Osteoblast (primary cell): ENCODE results near the gene PKP3. TPM values are rescaled to one million over a fixed set of nuclear protein-coding genes. Genes with fewer than 3 reads are reported as not detected.
"Not testable (repeated sequence)": the region's sequence is repeated elsewhere in the genome, so short reads cannot be mapped to it uniquely, and the experiment has no call there.

Source experiments
- DNase-seq: peaks from one replicate; pipeline ENCODE4 v3.0.0; 2011; ENCODE audit warnings: low spot score, mixed read lengths; ENCODE audit not compliant: insufficient read length; ENCODE audit errors: missing footprints
- H2AFZ ChIP-seq: 2 replicates; pipeline ENCODE4 v1.6.0; 2011; ENCODE audit warnings: mild to moderate bottlenecking, low read length
- H3K27ac ChIP-seq: 2 replicates; pipeline ENCODE4 v1.5.1; 2011; ENCODE audit warnings: mild to moderate bottlenecking, low read depth, low read length, moderate library complexity
- H3K27me3 ChIP-seq: 2 replicates; pipeline ENCODE4 v1.6.0; 2012; ENCODE audit warnings: mild to moderate bottlenecking, control low read depth, inconsistent platforms, low read length, moderate library complexity; ENCODE audit not compliant: insufficient read depth
- H3K36me3 ChIP-seq: 2 replicates; pipeline ENCODE4 v1.5.1; 2011; ENCODE audit warnings: mild to moderate bottlenecking, low read length, control low read depth, moderate library complexity; ENCODE audit not compliant: insufficient read depth
- H3K4me1 ChIP-seq: 2 replicates; pipeline ENCODE4 v1.5.1; 2011; ENCODE audit warnings: mild to moderate bottlenecking, low read length, control low read depth, moderate library complexity; ENCODE audit not compliant: insufficient read depth
- H3K4me2 ChIP-seq: 2 replicates; pipeline ENCODE4 v1.6.0; 2011; ENCODE audit warnings: mild to moderate bottlenecking, low read length; ENCODE audit not compliant: insufficient read depth
- H3K4me3 ChIP-seq: fragments of 200-600 bp; sonication (generic); 3 replicates; pipeline ENCODE4 v1.5.1; 2012; ENCODE audit warnings: mild to moderate bottlenecking, low read length, inconsistent platforms; ENCODE audit not compliant: insufficient read depth
- H3K79me2 ChIP-seq: 2 replicates; pipeline ENCODE4 v1.6.0; 2012; ENCODE audit warnings: mild to moderate bottlenecking, low read length, control low read depth, inconsistent platforms; ENCODE audit not compliant: insufficient read depth
- H3K9me3 ChIP-seq: 2 replicates; pipeline ENCODE4 v1.5.1; 2011; ENCODE audit warnings: low read depth, low read length, control low read depth
- H4K20me1 ChIP-seq: 2 replicates; pipeline ENCODE4 v1.6.0; 2012; ENCODE audit warnings: mild to moderate bottlenecking, low read length, control low read depth; ENCODE audit not compliant: insufficient read depth
- CTCF ChIP-seq: IDR thresholded peaks from 2 replicates; pipeline ENCODE4 v1.5.1; 2011; ENCODE audit warnings: mild to moderate bottlenecking, low read depth, low read length, moderate library complexity; ENCODE audit errors: extremely low read depth
- total RNA-seq: library from RNA; depleted of rRNA; stranded (reverse); fragments of >200 nt; gene quantifications from 2 replicates; pipeline ENCODE4 v1.2.3, GENCODE V29; 2012

PKP3 gene
- total RNA-seq, 1 donor, result 2.5 TPM

GRCh38 chr11:433641-434040 is 39.6 kb downstream of the PKP3 start:
- H3K79me2 ChIP-seq, result no peaks in the 10 kb centered on the region
- TF ChIP-seq CTCF, result no peak
- H3K4me1 ChIP-seq, result no peaks in the 10 kb centered on the region
- no peaks in the 10 kb centered on the region for H3K36me3 ChIP-seq
- H3K27ac ChIP-seq, result no peak overlapping the region
- H3K4me3 ChIP-seq, result no peak overlapping the region
- H4K20me1 ChIP-seq, result no peaks in the 10 kb centered on the region
- no peak for DNase-seq
- H2AFZ ChIP-seq, result no peak overlapping the region
- H3K9me3 ChIP-seq, result no peaks in the 10 kb centered on the region
- H3K27me3 ChIP-seq, result no peaks in the 10 kb centered on the region
- no peak overlapping the region for H3K4me2 ChIP-seq

- H3K27ac ChIP-seq, result no peak overlapping the region
Measured at GRCh38 chr11:434496-434895, 40.5 kb downstream of the PKP3 start.

DNA sequence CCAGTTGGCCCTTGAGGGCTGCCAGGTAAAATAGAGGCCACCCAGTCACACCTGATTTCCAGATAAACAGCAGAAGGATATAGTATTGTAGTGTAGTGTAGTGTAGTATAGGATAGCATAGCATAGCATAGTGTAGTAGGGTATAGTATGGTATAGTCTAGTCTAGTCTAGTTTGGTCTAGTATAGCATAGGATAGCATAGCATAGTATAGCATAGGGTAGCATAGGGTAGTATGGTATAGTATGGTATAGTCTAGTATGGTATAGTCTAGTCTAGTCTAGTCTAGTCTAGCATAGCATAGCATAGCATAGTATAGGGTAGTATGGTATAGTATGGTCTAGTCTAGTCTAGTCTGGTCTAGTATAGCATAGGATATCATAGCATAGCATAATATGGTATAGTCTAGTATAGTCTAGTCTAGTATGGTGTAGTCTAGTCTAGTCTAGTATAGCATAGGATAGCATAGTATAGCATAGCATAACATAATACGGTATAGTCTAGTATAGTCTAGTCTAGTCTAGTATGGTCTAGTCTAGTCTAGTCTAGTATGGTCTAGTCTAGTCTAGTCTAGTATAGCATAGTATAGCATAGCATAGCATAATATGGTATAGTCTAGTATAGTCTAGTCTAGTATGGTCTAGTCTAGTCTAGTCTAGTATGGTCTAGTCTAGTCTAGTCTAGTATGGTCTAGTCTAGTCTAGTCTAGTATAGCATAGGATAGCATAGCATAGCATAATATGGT is 41.2 kb downstream of the PKP3 start:
- H4K20me1 ChIP-seq, H3K9me3 ChIP-seq, H3K27ac ChIP-seq, H3K36me3 ChIP-seq, H2AFZ ChIP-seq, H3K4me1 ChIP-seq, H3K4me3 ChIP-seq, H3K4me2 ChIP-seq, DNase-seq, H3K79me2 ChIP-seq, H3K27me3 ChIP-seq: not testable (repeated sequence)

More at GRCh38 chr11:434496-434895, 40.5 kb downstream of the PKP3 start:
- Histone ChIP-seq H3K27me3 (no peaks in the 10 kb centered on the region), H4K20me1 (no peaks in the 10 kb centered on the region), H3K4me3 (no peak overlapping the region), H3K4me1 (no peaks in the 10 kb centered on the region), H3K4me2 (no peak overlapping the region), H3K79me2 (no peaks in the 10 kb centered on the region), H2AFZ (no peak overlapping the region), H3K9me3 (no peaks in the 10 kb centered on the region), H3K36me3 (no peaks in the 10 kb centered on the region)
- DNase-seq, result no peak
- TF ChIP-seq CTCF, result no peak

DNA sequence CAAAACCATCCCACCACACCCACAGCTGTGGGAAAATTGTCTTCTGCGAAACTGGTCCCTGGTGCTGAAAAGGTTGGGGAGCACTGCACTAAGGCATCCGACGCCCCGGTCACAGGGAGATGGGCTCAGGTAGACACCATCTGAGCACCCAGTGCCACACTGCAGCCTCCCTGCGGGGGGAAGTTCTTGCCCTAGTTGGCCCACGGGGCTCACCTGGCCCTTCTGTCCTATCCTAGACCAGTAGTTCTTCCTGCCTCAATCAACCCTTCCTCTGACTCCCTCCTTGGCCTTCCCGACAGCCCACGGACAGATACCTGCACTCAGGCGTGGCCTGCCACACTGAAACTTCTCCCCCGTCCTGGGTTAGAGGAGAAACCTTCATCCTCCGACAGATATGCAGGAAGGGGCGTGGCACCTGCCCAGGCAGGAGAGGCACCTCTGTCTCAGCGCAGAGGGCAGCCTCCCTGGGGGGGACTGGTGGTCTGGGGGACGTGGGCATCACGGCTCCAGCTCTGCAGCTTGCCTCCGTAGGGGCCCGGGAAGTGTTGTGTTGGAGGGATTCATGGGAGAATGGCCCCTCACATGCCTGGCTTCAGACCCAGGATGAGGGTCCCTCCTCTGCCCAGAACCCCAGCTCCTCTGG is 43.3 kb downstream of the PKP3 start:
- H3K27me3 ChIP-seq, result peaks cover 16% of the 10 kb centered on the region
- no peak for DNase-seq
- no peak overlapping the region for H3K4me3 ChIP-seq
- H3K4me1 ChIP-seq, result no peaks in the 10 kb centered on the region
- H3K27ac ChIP-seq, result no peak overlapping the region
- H3K79me2 ChIP-seq, result no peaks in the 10 kb centered on the region
- no peak for TF ChIP-seq CTCF
- no peak overlapping the region for H2AFZ ChIP-seq
- H3K9me3 ChIP-seq, result no peaks in the 10 kb centered on the region
- no peak overlapping the region for H3K4me2 ChIP-seq
- H4K20me1 ChIP-seq, result no peaks in the 10 kb centered on the region
- no peaks in the 10 kb centered on the region for H3K36me3 ChIP-seq
